IMR-90 (cell line): ENCODE results near the gene MEIS1.

Experiments
- CEBPB ChIP-seq: IDR thresholded peaks from 2 replicates; pipeline ENCODE4 v1.6.1; 2012; ENCODE audit warnings: low read depth, low read length, improper control_type of control experiment
- RAD21 ChIP-seq: IDR thresholded peaks from 2 replicates; pipeline ENCODE4 v1.6.1; 2012; ENCODE audit warnings: low read length, improper control_type of control experiment
- TF ChIP-seq, protein P1 (sequence below): conservative IDR thresholded peaks from 2 replicates; pipeline ENCODE4 v1.5.1; 2012; ENCODE audit warnings: mild to moderate bottlenecking, low read depth, low read length, improper control_type of control experiment

DNA sequence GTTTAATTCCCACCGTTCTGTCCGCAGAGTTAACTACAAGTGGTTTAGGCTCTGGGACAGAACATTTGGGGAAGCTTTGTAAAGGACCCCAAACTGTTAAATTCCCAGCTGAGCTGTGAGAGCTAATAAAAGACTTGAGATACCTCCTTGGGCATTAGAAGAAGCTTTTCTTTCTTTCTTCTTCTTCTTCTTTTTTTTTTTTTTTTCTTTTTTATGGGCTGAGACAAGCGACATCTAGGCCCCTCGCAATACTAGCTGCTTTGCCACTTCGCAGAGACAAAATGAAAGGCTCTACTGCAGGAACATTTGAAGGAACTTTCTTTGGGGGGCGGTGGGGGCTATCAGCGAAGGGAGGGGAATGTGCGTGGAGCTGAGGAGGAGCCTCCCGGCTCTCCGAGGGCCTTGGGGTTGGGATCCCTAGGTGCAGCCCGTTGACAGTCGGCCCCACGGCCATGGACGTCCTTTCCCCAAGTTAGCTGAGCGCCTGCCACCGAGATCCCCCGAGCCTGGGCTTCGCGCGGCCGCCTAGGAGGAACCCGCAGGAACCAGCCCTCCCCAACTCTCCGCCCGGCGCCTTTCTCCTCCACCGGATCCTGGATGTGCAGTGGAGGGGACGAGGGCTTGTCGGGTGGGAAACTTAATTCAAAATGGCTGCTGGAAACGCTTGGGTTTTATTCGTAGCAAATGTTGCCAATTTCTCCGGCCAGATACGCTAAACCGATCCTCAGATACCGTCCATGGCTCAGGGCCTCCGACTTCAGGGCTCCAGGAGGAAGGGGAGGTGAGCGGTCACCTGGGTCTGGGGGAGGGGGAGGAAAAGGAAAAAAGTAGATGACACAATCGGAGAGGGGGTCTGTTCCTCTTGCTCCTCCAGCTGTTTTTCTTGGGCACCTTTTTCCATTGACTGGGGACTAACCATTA is 4.2 kb downstream of the MEIS1 start:
- no peak for TF ChIP-seq CEBPB
- no peak for TF ChIP-seq RAD21
- TF ChIP-seq, protein P1, sequence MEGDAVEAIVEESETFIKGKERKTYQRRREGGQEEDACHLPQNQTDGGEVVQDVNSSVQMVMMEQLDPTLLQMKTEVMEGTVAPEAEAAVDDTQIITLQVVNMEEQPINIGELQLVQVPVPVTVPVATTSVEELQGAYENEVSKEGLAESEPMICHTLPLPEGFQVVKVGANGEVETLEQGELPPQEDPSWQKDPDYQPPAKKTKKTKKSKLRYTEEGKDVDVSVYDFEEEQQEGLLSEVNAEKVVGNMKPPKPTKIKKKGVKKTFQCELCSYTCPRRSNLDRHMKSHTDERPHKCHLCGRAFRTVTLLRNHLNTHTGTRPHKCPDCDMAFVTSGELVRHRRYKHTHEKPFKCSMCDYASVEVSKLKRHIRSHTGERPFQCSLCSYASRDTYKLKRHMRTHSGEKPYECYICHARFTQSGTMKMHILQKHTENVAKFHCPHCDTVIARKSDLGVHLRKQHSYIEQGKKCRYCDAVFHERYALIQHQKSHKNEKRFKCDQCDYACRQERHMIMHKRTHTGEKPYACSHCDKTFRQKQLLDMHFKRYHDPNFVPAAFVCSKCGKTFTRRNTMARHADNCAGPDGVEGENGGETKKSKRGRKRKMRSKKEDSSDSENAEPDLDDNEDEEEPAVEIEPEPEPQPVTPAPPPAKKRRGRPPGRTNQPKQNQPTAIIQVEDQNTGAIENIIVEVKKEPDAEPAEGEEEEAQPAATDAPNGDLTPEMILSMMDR: no peak
